Measurements from ENCODE around the gene PDS5B.

DNA sequence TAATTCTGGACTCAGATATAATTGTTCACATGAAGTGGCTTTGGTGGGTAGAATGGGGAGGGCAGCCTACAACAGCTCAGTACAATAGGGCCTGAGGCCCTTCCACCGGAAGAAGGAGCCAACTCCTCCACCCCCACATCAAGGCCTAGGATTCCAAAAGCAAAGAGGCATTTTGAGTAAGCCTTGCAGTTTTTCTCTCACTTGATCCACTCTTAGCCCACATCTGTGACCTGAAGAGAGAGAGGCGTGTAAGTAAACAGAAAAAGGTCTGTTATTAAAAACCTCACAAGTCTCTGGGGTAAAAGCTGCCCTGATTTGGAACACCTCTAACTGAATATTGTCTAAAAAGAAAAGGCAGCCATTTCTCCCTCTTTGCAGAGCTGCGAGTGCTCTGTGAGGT is 215.9 kb downstream of the PDS5B start:
- no peak for TF ChIP-seq GABPA (IDR thresholded peaks at IDR 0.05; ENCODE audit: borderline replicate concordance, insufficient read depth, low read length)
- TF ChIP-seq SP1 (IDR thresholded peaks at IDR 0.05; ENCODE audit: low read depth, low read length), result no peak
- no peak for TF ChIP-seq EZH2 (IDR thresholded peaks at IDR 0.05; ENCODE audit: low read depth, low read length, severe bottlenecking)
- TF ChIP-seq, protein P1, sequence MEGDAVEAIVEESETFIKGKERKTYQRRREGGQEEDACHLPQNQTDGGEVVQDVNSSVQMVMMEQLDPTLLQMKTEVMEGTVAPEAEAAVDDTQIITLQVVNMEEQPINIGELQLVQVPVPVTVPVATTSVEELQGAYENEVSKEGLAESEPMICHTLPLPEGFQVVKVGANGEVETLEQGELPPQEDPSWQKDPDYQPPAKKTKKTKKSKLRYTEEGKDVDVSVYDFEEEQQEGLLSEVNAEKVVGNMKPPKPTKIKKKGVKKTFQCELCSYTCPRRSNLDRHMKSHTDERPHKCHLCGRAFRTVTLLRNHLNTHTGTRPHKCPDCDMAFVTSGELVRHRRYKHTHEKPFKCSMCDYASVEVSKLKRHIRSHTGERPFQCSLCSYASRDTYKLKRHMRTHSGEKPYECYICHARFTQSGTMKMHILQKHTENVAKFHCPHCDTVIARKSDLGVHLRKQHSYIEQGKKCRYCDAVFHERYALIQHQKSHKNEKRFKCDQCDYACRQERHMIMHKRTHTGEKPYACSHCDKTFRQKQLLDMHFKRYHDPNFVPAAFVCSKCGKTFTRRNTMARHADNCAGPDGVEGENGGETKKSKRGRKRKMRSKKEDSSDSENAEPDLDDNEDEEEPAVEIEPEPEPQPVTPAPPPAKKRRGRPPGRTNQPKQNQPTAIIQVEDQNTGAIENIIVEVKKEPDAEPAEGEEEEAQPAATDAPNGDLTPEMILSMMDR (IDR thresholded peaks at IDR 0.05; ENCODE audit: control extremely low read depth in 1 of 3, insufficient read depth in 1 of 3, low read depth in 1 of 3, low read length in 3 of 3), result no peak
- TF ChIP-seq SIN3A (conservative IDR thresholded peaks at IDR 0.05 in 1 of 2, IDR thresholded peaks at IDR 0.05 in 1 of 2; ENCODE audit: low read depth in 1 of 2, low read length in 2 of 2), result no peak
- TF ChIP-seq TAF1 (IDR thresholded peaks at IDR 0.05; ENCODE audit: low read depth, low read length), result no peak

Measured in H1 (cell line).